ENCODE measurements around the gene PDGFA.
A peak's percentile ranks its signal among the peaks of the same experiment; 100 is the strongest.

The PDGFA gene

GRCh38 chr7:536231-536630 is 16.6 kb upstream of the PDGFA start:
- no peak for DNase-seq (ENCODE audit: low spot score)

GRCh38 chr7:534959-535358 is 15.3 kb upstream of the PDGFA start:
- DNase-seq (ENCODE audit: low spot score): no peak

- DNase-seq (ENCODE audit: low spot score): no peak
Measured at GRCh38 chr7:534075-534474, 14.4 kb upstream of the PDGFA start.

- no peak for DNase-seq (ENCODE audit: low spot score)
Measured at GRCh38 chr7:533266-533665, 13.6 kb upstream of the PDGFA start.

- no peak for DNase-seq (ENCODE audit: low spot score)
Measured at GRCh38 chr7:532379-533143, 12.9 kb upstream of the PDGFA start.

GRCh38 chr7:531777-532176 is 12.1 kb upstream of the PDGFA start:
- peak; percentile 22 for DNase-seq (ENCODE audit: low spot score)

GRCh38 chr7:528451-528850 is 8.8 kb upstream of the PDGFA start:
- DNase-seq (ENCODE audit: low spot score): no peak

- no peak for DNase-seq (ENCODE audit: low spot score)
Measured at GRCh38 chr7:527723-528122, 8.1 kb upstream of the PDGFA start.

GRCh38 chr7:526460-527034 is 6.9 kb upstream of the PDGFA start:
- no peak for DNase-seq (ENCODE audit: low spot score)

- no peak for DNase-seq (ENCODE audit: low spot score)
Measured at GRCh38 chr7:525740-526139, 6.1 kb upstream of the PDGFA start.

GRCh38 chr7:524800-525199 is 5.2 kb upstream of the PDGFA start:
- DNase-seq (ENCODE audit: low spot score): no peak

GRCh38 chr7:523347-524336 is 4.0 kb upstream of the PDGFA start:
- DNase-seq (ENCODE audit: low spot score): no peak

GRCh38 chr7:522951-523314 is 3.3 kb upstream of the PDGFA start:
- DNase-seq (ENCODE audit: low spot score): no peak

- peak; percentile 62 for DNase-seq (ENCODE audit: low spot score)
Measured at GRCh38 chr7:522071-522950, 2.7 kb upstream of the PDGFA start.

GRCh38 chr7:521221-522070 is 1.8 kb upstream of the PDGFA start:
- DNase-seq (ENCODE audit: low spot score): peak; percentile 68

- no peak for DNase-seq (ENCODE audit: low spot score)
Measured at GRCh38 chr7:520503-521161, 986 bp upstream of the PDGFA start.

- DNase-seq (ENCODE audit: low spot score): peak; percentile 30
Measured at GRCh38 chr7:518630-519483, 789 bp downstream of the PDGFA start.

GRCh38 chr7:517774-518629 is 1.6 kb downstream of the PDGFA start:
- no peak for DNase-seq (ENCODE audit: low spot score)

Measured in germinal center (tissue), 1 donor.